Right lobe of liver (tissue), 4 donors: ENCODE data around the gene PDLIM5.

Source experiments
- CTCF ChIP-seq, 4 donors: fragments of 200-600 bp in 3 of 4; fragments of 450-650 bp in 1 of 4; IDR thresholded peaks; one replicate each; pipeline versions ENCODE4 v1.5.1 to v1.8.0; 2016 to 2022; ENCODE audit warnings: antibody characterized with exemption in 4 of 4, mild to moderate bottlenecking in 2 of 4
- POLR2A ChIP-seq: fragments of 450-650 bp; IDR thresholded peaks from one replicate; pipeline ENCODE4 v1.6.1; 2017; ENCODE audit warnings: antibody characterized with exemption, mild to moderate bottlenecking
- donor health status: DM: no; HTN: no; CAD: no.
- donor health status: DM: no; HTN: no; CAD: no.
- donor health status: DM: no; HTN: yes; CAD: no.

GRCh38 chr4:94466371-94466770 is 14.6 kb downstream of the PDLIM5 start:
- TF ChIP-seq CTCF (IDR thresholded peaks at IDR 0.05), result no peak
- TF ChIP-seq POLR2A, result no peak
